GM19238 (cell line): ENCODE data around the gene JAK1.

Experiments used
- DNase-seq: peaks from one replicate; pipeline ENCODE4 v3.0.0; 2011; ENCODE audit warnings: low spot score; ENCODE audit not compliant: insufficient read length

Gene JAK1

GRCh38 chr1:64980745-64981600 is 14.6 kb upstream of the JAK1 start:
- DNase-seq: no peak

- no peak for DNase-seq
These were observed 13.0 kb upstream of the JAK1 start for GRCh38 chr1:64979358-64979757.

GRCh38 chr1:64976361-64976760 is 10.0 kb upstream of the JAK1 start:
- DNase-seq: no peak

GRCh38 chr1:64975740-64976139 is 9.4 kb upstream of the JAK1 start:
- no peak for DNase-seq

- no peak for DNase-seq
These were observed 8.8 kb upstream of the JAK1 start for GRCh38 chr1:64975127-64975526.

GRCh38 chr1:64974288-64974825 is 8.0 kb upstream of the JAK1 start:
- no peak for DNase-seq

GRCh38 chr1:64973061-64973647 is 6.8 kb upstream of the JAK1 start:
- DNase-seq: no peak

GRCh38 chr1:64969305-64970046 is 3.1 kb upstream of the JAK1 start:
- DNase-seq: no peak

- no peak for DNase-seq
These were observed 1.0 kb upstream of the JAK1 start for GRCh38 chr1:64967381-64967780.

GRCh38 chr1:64965366-64966157 is 787 bp downstream of the JAK1 start:
- DNase-seq: peak; percentile 64

GRCh38 chr1:64963466-64963865 is 2.9 kb downstream of the JAK1 start:
- no peak for DNase-seq

- DNase-seq: no peak
These were observed 3.9 kb downstream of the JAK1 start for GRCh38 chr1:64962441-64962840.

- no peak for DNase-seq
These were observed 4.4 kb downstream of the JAK1 start for GRCh38 chr1:64961923-64962322.

GRCh38 chr1:64960731-64961130 is 5.6 kb downstream of the JAK1 start:
- DNase-seq: no peak

GRCh38 chr1:64959986-64960385 is 6.4 kb downstream of the JAK1 start:
- no peak for DNase-seq

- DNase-seq: peak; percentile 66
These were observed 9.5 kb downstream of the JAK1 start for GRCh38 chr1:64956733-64957441.

- no peak for DNase-seq
These were observed 10.2 kb downstream of the JAK1 start for GRCh38 chr1:64956010-64956640.

- no peak for DNase-seq
These were observed 11.0 kb downstream of the JAK1 start for GRCh38 chr1:64955097-64956009.

- no peak for DNase-seq
These were observed 13.1 kb downstream of the JAK1 start for GRCh38 chr1:64953241-64953640.
